Right ventricle myocardium inferior (tissue), 1 donor: ENCODE results near the gene C6orf136. TPM values are rescaled to one million over a fixed set of nuclear protein-coding genes. Genes with fewer than 3 reads are reported as not detected.

Source experiments
- ATAC-seq: fragments of 200-7000 bp; cut with Tn5 transposase; one replicate; pipeline ENCODE4 v1.9.1; 2020; ENCODE audit warnings: mild to moderate bottlenecking, moderate library complexity
- DNase-seq: peaks from one replicate; pipeline ENCODE4 v3.0.0; 2021; ENCODE audit errors: missing footprints
- intact Hi-C: fragments of 100-400 bp; cut with DNase I; formaldehyde crosslinking; loops from one replicate; pipeline ENCODE4 v1.11.0; 2022
- total RNA-seq: library from RNA; stranded (reverse); fragmentation: NEBNext Ultra II Directional; extraction: Animal tissue kit (Norgen Biotek cat#: 25700); gene quantifications from one replicate; pipeline ENCODE4 v1.2.1, GENCODE V29; 2021
- donor health status: DM: no; HTN: yes; CAD: no; lungs with severe emphysema.

Gene C6orf136
- total RNA-seq, 1 donor from 2014 or later, result 54.1 TPM

- ATAC-seq (peak; percentile 12), DNase-seq (peak; percentile 94)
- intact Hi-C loops, result no loop called here
Observed at GRCh38 chr6:30682143-30683117, 35.5 kb downstream of the C6orf136 start.

- ATAC-seq, result no peak
- intact Hi-C loops, result no loop called here
Observed at GRCh38 chr6:30683183-30683979, 36.4 kb downstream of the C6orf136 start.

GRCh38 chr6:30683980-30684338, 37.0 kb downstream of the C6orf136 start:
- no peak for DNase-seq
- ATAC-seq, result no peak
- intact Hi-C loops, result no loop called here

More at GRCh38 chr6:30683183-30683979, 36.4 kb downstream of the C6orf136 start:
- no peak for DNase-seq

- no peak for ATAC-seq
- DNase-seq, result peak; percentile 83
- intact Hi-C loops, result no loop called here
Observed at GRCh38 chr6:30684386-30685156, 37.6 kb downstream of the C6orf136 start.

GRCh38 chr6:30685157-30686008, 38.5 kb downstream of the C6orf136 start:
- DNase-seq (no peak), ATAC-seq (no peak)
- intact Hi-C loops, result loop anchor here (1.0 kb wide), 1 partner anchor 35 kb away; the partner anchor contains the start of gene TUBB

GRCh38 chr6:30686009-30686907, 39.3 kb downstream of the C6orf136 start, which contains the start of gene PPP1R18:
TSS of gene PPP1R18 (minus strand) at chr6:30686645. CDS start at chr6:30686018, 627 bp downstream.
- ATAC-seq (peak; percentile 64), DNase-seq (peak; percentile 93)
- intact Hi-C loops, result loop anchor here (1.0 kb wide), 1 partner anchor 34 kb away; the partner anchor contains the start of gene TUBB

GRCh38 chr6:30686908-30687658, 40.1 kb downstream of the C6orf136 start:
- intact Hi-C loops, result loop anchor here (1.0 kb wide), 1 partner anchor 33 kb away; the partner anchor contains the start of gene TUBB
- ATAC-seq, result peak; percentile 82

GRCh38 chr6:30687659-30688431, 40.9 kb downstream of the C6orf136 start:
- DNase-seq (no peak), ATAC-seq (no peak)
- intact Hi-C loops, result no loop called here

More at GRCh38 chr6:30686908-30687658, 40.1 kb downstream of the C6orf136 start:
- peak; percentile 99 for DNase-seq

GRCh38 chr6:30688569-30688968, 41.6 kb downstream of the C6orf136 start:
- intact Hi-C loops, result no loop called here
- ATAC-seq (no peak), DNase-seq (no peak)

- DNase-seq (no peak), ATAC-seq (no peak)
- intact Hi-C loops, result no loop called here
Observed at GRCh38 chr6:30689022-30689865, 42.3 kb downstream of the C6orf136 start.

GRCh38 chr6:30689985-30690384, 43.1 kb downstream of the C6orf136 start:
- intact Hi-C loops, result no loop called here
- ATAC-seq (no peak), DNase-seq (no peak)

- peak; percentile 93 for DNase-seq
- intact Hi-C loops, result loop anchor here (1.0 kb wide), 1 partner anchor 27 kb away; the partner anchor contains the start of gene MDC1
- ATAC-seq, result peak; percentile 74
Observed at GRCh38 chr6:30690403-30691207, 43.7 kb downstream of the C6orf136 start, which contains the start of gene NRM. TSS of gene NRM (minus strand) at chr6:30690984. CDS start at chr6:30690974, 10 bp downstream.

- intact Hi-C loops, result loop anchor here (1.0 kb wide), 1 partner anchor 26 kb away; the partner anchor contains the start of gene MDC1
- ATAC-seq, result no peak
- DNase-seq, result no peak
Observed at GRCh38 chr6:30691208-30691847, 44.4 kb downstream of the C6orf136 start.
